Subcutaneous adipose tissue (tissue), 4 donors: ENCODE measurements around the gene TMEM106C. TPM values are rescaled to one million over a fixed set of nuclear protein-coding genes. Genes with fewer than 3 reads are reported as not detected.

Source experiments
- total RNA-seq, 4 donors: library from RNA; depleted of rRNA; stranded (reverse); fragments of >200 nt; gene quantifications; one replicate each; pipeline ENCODE4 v1.1.0, GENCODE V29; 2016
- TF ChIP-seq, protein P1 (sequence below): fragments of 450-650 bp; IDR thresholded peaks from one replicate; pipeline ENCODE4 v1.5.1; 2016; ENCODE audit warnings: low read depth, mild to moderate bottlenecking, control low read depth, antibody characterized with exemption, moderate library complexity

TMEM106C gene
- total RNA-seq, 4 donors from 2014 or later: 16.5 to 49.7 (median 39.4) TPM

DNA sequence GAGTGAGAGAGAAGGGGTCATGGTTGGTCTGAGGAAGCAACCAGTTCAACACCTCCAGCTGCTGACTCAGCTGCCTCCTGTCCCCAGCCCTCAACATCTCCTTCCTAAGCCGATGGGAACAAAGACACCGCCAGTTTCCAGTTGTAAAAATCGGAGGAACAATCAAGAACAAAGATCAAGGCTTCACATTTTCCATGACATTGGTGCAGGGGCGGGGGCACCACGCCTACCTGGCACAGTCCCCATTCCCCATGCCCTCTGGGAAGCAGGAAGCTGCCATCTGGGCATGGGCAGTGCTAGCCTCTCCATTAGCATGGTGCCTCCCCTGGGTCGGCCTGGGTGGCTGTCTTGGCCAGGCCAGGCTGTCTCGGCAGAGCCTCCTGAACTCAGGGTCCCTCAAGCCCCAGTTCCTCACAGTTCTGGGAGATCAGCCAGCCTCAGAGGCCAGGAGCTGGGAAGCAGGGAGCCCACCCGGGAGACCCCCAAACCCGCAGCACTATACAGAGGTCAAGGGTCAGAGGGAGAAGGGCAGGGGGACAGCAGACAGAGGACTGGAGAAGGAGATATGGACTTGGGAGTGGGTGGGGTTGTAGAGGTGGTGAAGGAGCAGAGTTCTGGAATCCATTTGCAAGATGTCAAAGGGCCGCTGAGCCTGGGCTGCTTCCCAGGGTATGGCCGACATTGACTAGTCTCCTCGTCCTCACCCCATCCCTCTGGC, 19.6 kb upstream of the TMEM106C start:
- TF ChIP-seq, protein P1, sequence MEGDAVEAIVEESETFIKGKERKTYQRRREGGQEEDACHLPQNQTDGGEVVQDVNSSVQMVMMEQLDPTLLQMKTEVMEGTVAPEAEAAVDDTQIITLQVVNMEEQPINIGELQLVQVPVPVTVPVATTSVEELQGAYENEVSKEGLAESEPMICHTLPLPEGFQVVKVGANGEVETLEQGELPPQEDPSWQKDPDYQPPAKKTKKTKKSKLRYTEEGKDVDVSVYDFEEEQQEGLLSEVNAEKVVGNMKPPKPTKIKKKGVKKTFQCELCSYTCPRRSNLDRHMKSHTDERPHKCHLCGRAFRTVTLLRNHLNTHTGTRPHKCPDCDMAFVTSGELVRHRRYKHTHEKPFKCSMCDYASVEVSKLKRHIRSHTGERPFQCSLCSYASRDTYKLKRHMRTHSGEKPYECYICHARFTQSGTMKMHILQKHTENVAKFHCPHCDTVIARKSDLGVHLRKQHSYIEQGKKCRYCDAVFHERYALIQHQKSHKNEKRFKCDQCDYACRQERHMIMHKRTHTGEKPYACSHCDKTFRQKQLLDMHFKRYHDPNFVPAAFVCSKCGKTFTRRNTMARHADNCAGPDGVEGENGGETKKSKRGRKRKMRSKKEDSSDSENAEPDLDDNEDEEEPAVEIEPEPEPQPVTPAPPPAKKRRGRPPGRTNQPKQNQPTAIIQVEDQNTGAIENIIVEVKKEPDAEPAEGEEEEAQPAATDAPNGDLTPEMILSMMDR: no peak

DNA sequence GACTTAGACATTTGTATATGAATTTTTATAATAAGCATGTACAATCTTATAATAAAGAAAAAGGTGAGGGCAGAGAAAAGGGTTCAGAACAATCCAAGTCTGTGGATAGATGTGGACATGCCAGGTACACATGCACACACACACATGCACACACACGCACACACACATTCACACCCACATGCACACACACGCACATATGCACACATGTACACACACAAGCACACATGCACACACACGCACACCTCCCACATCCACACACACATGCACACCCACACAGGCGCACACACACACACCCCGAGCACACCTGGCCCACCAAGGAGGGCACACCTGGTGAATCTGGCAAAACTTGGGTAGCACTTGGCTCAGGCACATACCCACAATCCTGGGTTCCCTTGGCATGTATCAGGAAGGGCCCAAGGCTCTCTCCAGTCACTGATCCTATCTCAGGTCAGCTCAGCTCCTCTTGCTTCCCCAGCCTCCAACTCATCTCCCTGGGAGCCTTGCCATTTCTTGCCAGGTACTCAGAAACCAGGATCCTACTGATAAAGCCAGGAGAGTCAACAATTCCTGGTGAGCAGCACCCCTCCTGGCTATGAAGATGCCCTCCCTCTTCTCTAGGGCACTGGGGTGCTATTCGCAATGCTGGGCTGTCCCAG, 18.6 kb upstream of the TMEM106C start:
- TF ChIP-seq, protein P1: no peak

DNA sequence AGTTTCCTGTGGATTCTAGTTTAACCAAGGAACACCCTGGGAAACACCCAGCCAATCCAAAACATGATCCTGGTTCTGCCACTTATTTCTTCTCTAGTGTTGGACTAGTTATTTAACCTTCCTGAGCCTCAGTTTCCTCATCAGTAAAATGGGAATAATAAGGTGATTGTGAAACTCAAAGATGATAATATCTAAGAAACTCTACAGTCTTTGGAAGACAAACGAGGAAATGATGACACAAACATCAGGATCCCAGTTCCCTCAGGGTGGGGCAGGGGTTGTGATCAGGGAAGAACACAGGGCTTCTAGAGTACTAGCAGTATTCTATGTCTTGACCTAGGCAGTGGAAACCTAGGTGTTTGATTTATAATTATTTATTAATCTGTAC, 18.1 kb upstream of the TMEM106C start:
- TF ChIP-seq, protein P1: no peak

DNA sequence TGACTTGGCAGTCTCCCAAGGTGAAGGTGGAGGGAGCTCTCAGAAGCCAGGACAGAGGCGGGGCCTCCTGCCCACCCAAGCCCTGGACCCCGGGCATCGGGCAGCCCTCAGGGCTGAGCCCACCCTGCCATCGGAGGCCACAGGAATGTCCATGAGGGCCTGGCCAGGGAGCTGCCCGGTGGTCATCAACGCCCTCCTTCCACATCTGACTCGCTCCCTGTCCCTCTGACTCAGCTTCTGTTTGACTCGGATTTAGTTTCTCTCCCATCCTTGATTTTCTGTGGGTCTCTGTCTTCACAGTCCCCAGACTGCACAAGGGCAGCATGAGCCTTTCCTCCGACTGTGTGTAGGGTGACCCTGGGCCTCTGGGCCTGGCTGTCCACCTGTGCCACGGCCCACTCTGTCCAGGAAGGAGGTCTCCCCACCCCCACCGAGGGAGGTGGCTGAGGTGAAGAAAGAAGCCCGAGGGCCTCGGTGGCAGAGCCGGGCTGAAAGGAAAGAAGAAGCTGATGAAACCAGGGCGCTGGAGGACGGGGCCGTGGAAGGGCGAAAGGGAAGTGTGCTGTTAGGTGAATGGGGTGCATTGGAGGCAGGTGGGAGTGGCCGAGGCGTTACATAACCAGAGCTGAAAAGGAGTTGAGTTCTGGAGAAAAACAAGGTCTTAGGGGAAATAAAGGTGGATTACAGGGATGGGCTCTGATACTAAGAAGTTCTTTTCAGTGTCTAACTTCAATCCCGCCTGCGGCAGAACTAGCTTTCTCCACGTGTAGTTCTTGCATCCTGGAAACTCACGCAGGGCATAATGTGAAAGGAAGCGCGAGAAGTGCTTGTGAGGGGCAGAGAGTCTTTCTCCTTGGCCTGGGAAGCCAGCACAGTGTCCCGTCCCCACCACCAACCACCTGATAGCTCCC, 16.7 kb upstream of the TMEM106C start:
- TF ChIP-seq, protein P1: no peak

DNA sequence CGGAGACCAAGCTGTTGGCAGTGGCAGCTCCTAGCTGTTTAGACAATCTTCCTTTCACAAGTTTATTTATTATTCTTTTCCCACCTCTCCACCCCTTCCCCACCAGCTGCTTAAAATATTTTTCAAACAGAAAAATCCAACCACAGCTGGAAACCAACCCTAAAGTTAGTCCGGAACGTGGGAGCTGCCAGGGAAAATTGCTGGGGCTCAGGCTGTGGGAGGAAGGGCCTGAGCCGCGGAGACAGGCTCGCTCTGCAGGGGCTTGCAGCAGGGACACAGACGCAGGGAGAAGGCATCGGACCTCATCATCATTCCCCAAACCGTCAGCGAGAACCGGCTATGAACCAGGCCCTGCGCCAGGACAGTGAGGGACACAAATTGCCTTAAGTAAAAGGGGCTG, 16.1 kb upstream of the TMEM106C start:
- TF ChIP-seq, protein P1: no peak

DNA sequence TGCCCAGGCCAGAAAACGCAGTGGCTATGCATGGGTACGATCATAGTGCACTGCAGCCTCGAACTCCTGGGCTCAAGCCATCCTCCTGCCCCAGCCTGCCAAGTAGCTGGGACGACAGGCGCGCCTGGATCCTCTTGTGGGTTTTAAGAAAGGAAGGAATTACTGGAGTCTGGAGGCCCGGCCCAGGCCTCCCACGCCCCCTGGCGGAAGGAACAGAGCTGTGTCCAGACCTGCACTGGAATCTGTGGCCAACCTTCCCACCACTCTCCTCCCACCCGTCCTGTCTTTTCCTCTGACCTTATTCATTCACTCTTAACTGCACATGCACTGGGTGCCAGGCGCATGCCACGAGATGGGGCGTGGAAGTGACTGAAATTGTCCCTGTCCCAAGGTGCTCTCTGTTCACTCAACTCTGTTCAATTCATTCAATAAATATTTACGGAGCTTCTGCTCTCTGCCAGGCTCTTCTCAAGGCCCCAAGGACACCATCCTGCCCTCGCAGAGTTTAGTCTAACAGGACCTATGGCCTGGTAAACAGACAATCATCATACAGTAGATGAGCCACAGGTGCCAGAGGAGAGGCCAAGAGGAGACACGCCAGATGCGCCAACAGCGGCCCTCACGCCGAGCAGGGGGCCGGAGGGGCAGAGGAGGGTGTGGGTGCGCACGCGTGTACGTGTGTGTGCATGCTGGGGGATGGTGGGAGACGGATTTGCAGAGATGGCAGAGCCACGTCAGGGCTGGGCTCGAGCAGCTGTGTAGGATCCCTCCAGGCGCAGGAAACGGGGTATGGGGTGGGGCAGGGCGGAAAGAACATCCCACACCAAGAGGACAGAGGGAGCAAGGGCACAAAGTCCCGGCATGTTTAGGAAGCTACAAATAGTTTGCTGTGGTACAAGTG, 13.7 kb upstream of the TMEM106C start:
- TF ChIP-seq, protein P1: no peak
